Hepatocyte (in vitro differentiated cells): ENCODE data around the gene PIWIL1.

Experiments used
- EZH2 ChIP-seq: fragments of 200-600 bp; sonication (generic); IDR thresholded peaks from 2 replicates; pipeline ENCODE4 v1.6.1; 2016; ENCODE audit warnings: antibody characterized with exemption, mild to moderate bottlenecking, borderline replicate concordance
- TF ChIP-seq, protein P1 (sequence below): fragments of 200-600 bp; sonication (generic); IDR thresholded peaks from 2 replicates; pipeline ENCODE4 v1.5.1; 2016; ENCODE audit warnings: antibody characterized with exemption, mild to moderate bottlenecking; ENCODE audit not compliant: poor library complexity

DNA sequence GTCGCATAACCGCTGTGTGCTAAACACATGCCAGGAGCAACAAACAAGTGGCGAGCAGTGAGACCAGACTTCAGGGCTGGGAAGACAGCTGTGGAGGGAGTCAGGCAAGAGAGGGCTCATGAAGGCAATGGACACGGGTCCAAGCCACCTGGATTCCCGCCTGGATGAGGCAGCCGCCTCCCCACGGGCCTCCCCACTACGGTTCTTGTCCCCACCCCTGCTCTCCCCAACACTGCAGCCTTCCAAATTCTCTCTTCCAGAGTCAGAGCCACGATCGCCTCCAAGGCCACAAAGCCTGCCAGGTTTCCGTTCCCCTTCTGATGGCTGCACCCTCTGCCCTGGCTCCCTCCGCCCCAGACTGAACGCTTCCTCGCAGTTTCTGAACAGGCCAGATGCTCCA lies 36.1 kb upstream of the PIWIL1 start:
- TF ChIP-seq EZH2, result no peak
- TF ChIP-seq, protein P1, sequence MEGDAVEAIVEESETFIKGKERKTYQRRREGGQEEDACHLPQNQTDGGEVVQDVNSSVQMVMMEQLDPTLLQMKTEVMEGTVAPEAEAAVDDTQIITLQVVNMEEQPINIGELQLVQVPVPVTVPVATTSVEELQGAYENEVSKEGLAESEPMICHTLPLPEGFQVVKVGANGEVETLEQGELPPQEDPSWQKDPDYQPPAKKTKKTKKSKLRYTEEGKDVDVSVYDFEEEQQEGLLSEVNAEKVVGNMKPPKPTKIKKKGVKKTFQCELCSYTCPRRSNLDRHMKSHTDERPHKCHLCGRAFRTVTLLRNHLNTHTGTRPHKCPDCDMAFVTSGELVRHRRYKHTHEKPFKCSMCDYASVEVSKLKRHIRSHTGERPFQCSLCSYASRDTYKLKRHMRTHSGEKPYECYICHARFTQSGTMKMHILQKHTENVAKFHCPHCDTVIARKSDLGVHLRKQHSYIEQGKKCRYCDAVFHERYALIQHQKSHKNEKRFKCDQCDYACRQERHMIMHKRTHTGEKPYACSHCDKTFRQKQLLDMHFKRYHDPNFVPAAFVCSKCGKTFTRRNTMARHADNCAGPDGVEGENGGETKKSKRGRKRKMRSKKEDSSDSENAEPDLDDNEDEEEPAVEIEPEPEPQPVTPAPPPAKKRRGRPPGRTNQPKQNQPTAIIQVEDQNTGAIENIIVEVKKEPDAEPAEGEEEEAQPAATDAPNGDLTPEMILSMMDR, result no peak
